HCT116 (cell line): ENCODE results near the gene PLP2. TPM values are rescaled to one million over a fixed set of nuclear protein-coding genes. Genes with fewer than 3 reads are reported as not detected.

Source experiments
- ATAC-seq: fragments of 200-7000 bp; cut with Tn5 transposase; 2 replicates; pipeline ENCODE4 v1.9.1; 2020; ENCODE audit warnings: mild to moderate bottlenecking, moderate library complexity
- BruUV-seq: library from RNA; stranded (reverse); fragments of 400-500 nt; replicated peaks from 2 replicates; lab custom pipeline; 2021; lab: Mats Ljungman, UMichigan
- CTCF ChIA-PET: fragments of 300-600 bp; sonication (Branson Sonifier 250); formaldehyde crosslinking; loops from one replicate; lab custom pipeline; 2021; ENCODE audit warnings: antibody characterized with exemption; lab: Charles Lee
- POLR2A ChIA-PET: fragments of 300-600, 350-600 bp; sonication (Branson Sonifier 250); formaldehyde crosslinking; loops from one replicate; lab custom pipeline; 2021; ENCODE audit warnings: antibody characterized with exemption; lab: Charles Lee
- RAD21 ChIA-PET, 2 experiments: fragments of 300-600 bp; sonication (Branson Sonifier 250); formaldehyde crosslinking; loops; one replicate each; lab custom pipeline; 2023; ENCODE audit warnings: low total read pairs in 2 of 2; ENCODE audit not compliant: uncharacterized antibody in 2 of 2, unreplicated experiment in 2 of 2, low non-redundant PET in 1 of 2; lab: Charles Lee
- DNase-seq: peaks from one replicate; pipeline ENCODE4 v3.0.0-alpha.2; 2010; ENCODE audit warnings: low read depth, low spot score
- H2AFZ ChIP-seq: fragments of 200-600 bp; shearing (Covaris generic), sonication (generic); 2 replicates; pipeline ENCODE4 v1.6.1; 2017; ENCODE audit warnings: low read depth, mixed run types, mixed read lengths, antibody characterized with exemption, low read length; ENCODE audit not compliant: poor library complexity, severe bottlenecking
- H3K27ac ChIP-seq: 2 replicates; pipeline ENCODE4 v1.5.1; 2012; ENCODE audit warnings: low read depth, low read length
- H3K27me3 ChIP-seq: fragments of 200-600 bp; sonication (generic); 2 replicates; pipeline ENCODE4 v1.6.1; 2016; ENCODE audit warnings: mixed run types, low read length, mixed read lengths; ENCODE audit not compliant: insufficient read depth
- H3K36me3 ChIP-seq, 2 experiments: fragments of 200-500 bp in 1 of 2; fragments of 200-600 bp in 1 of 2; sonication (Bioruptor generic) in 1 of 2; sonication (generic) in 1 of 2; 2 replicates each; pipeline versions ENCODE4 v1.5.1 to v1.6.1; 2014 to 2016; ENCODE audit warnings: low read length in 2 of 2, inconsistent platforms in 1 of 2, mixed read lengths in 1 of 2, mixed run types in 1 of 2; ENCODE audit not compliant: insufficient read depth in 2 of 2, control insufficient read depth in 1 of 2
- H3K4me1 ChIP-seq, 2 experiments: fragments of 200-600 bp in 1 of 2; sonication (generic) in 1 of 2; 2 replicates each; pipeline versions ENCODE4 v1.5.1 to v1.6.1; 2012 to 2017; ENCODE audit warnings: low read length in 2 of 2, inconsistent platforms in 1 of 2, mild to moderate bottlenecking in 1 of 2, mixed read lengths in 1 of 2, mixed run types in 1 of 2, moderate library complexity in 1 of 2; ENCODE audit not compliant: insufficient read depth in 2 of 2, control insufficient read depth in 1 of 2
- H3K4me2 ChIP-seq: fragments of 200-600 bp; sonication (generic); 2 replicates; pipeline ENCODE4 v1.6.1; 2017; ENCODE audit warnings: mixed run types, low read length, mixed read lengths
- H3K4me3 ChIP-seq, 2 experiments: fragments of 200-600 bp in 1 of 2; sonication (generic) in 1 of 2; replicated peaks in 1 of 2; 2 replicates each; pipeline ENCODE4 v1.5.1; 2011 to 2016; ENCODE audit warnings: low read length in 2 of 2, control low read depth in 1 of 2, low read depth in 1 of 2, mild to moderate bottlenecking in 1 of 2, mixed read lengths in 1 of 2, mixed run types in 1 of 2
- H3K79me2 ChIP-seq: fragments of 200-600 bp; sonication (generic); 2 replicates; pipeline ENCODE4 v1.6.1; 2017; ENCODE audit warnings: mild to moderate bottlenecking, mixed run types, low read length, moderate library complexity, mixed read lengths; ENCODE audit not compliant: insufficient read depth
- H3K9ac ChIP-seq: fragments of 200-600 bp; sonication (generic); 2 replicates; pipeline ENCODE4 v1.6.1; 2016; ENCODE audit warnings: low read length, mixed read lengths
- H3K9me2 ChIP-seq: fragments of 200-600 bp; sonication (generic), shearing (Covaris generic); 2 replicates; pipeline ENCODE4 v1.6.1; 2017; ENCODE audit warnings: mixed run types, mild to moderate bottlenecking, moderate library complexity; ENCODE audit not compliant: insufficient read depth
- H3K9me3 ChIP-seq, 2 experiments: fragments of 200-500 bp in 1 of 2; fragments of 200-600 bp in 1 of 2; sonication (Bioruptor generic) in 1 of 2; sonication (generic) in 1 of 2; 2 replicates each; pipeline ENCODE4 v1.6.1; 2014 to 2017; ENCODE audit warnings: low read length in 2 of 2, mixed read lengths in 2 of 2, inconsistent platforms in 1 of 2, low read depth in 1 of 2, mild to moderate bottlenecking in 1 of 2, mixed run types in 1 of 2, moderate library complexity in 1 of 2; ENCODE audit not compliant: control insufficient read depth in 1 of 2, insufficient read depth in 1 of 2
- H4K20me1 ChIP-seq: fragments of 200-600 bp; sonication (generic), shearing (Covaris generic); 2 replicates; pipeline ENCODE4 v1.6.1; 2017; ENCODE audit warnings: mixed run types, mild to moderate bottlenecking, moderate library complexity; ENCODE audit not compliant: insufficient read depth
- ELF1 ChIP-seq: IDR thresholded peaks from 2 replicates; pipeline ENCODE4 v1.6.1; 2012; ENCODE audit warnings: low read depth, borderline replicate concordance
- EZH2 ChIP-seq: fragments of 200-600 bp; sonication (generic); IDR thresholded peaks from 2 replicates; pipeline ENCODE4 v1.6.1; 2017; ENCODE audit warnings: antibody characterized with exemption, mixed run types
- FOSL1 ChIP-seq: IDR thresholded peaks from 2 replicates; pipeline ENCODE4 v1.6.1; 2012; ENCODE audit warnings: low read depth
- JUND ChIP-seq: IDR thresholded peaks from 2 replicates; pipeline ENCODE4 v1.6.1; 2012
- POLR2A ChIP-seq: IDR thresholded peaks from 2 replicates; pipeline ENCODE4 v1.7.0; 2011; ENCODE audit warnings: borderline replicate concordance; ENCODE audit not compliant: insufficient read depth, insufficient read length; ENCODE audit errors: extremely low read depth
- POLR2AphosphoS5 ChIP-seq: IDR thresholded peaks from 2 replicates; pipeline ENCODE4 v1.6.1; 2011; ENCODE audit warnings: mild to moderate bottlenecking, low read depth, low read length, moderate library complexity
- SRF ChIP-seq: IDR thresholded peaks from 2 replicates; pipeline ENCODE4 v1.6.1; 2012; ENCODE audit warnings: low read depth
- TCF7L2 ChIP-seq: IDR thresholded peaks from 2 replicates; pipeline ENCODE4 v1.7.0; 2011; ENCODE audit warnings: borderline replicate concordance, inconsistent platforms; ENCODE audit not compliant: insufficient read depth, insufficient read length; ENCODE audit errors: extremely low read depth
- YY1 ChIP-seq: IDR thresholded peaks from 2 replicates; pipeline ENCODE4 v1.6.1; 2011; ENCODE audit warnings: low read length, low read depth, moderate library complexity, mild to moderate bottlenecking; ENCODE audit not compliant: insufficient replicate concordance; ENCODE audit errors: extremely low read depth
- ZNF274 ChIP-seq: fragments of 200-500 bp; sonication (Bioruptor generic); IDR thresholded peaks from 2 replicates; pipeline ENCODE4 v1.6.1; 2014; ENCODE audit warnings: mild to moderate bottlenecking, low read depth, low read length, inconsistent platforms
- intact Hi-C: fragments of 100-400 bp; cut with micrococcal nuclease; formaldehyde crosslinking; loops from 2 replicates; pipeline ENCODE4 v1.10.0; 2022
- total RNA-seq: library from RNA; stranded (reverse); gene quantifications from one replicate; pipeline ENCODE4 v1.2.1, GENCODE V29; 2021; ENCODE audit not compliant: unreplicated experiment
- TF ChIP-seq, protein P1 (sequence below): IDR thresholded peaks from 2 replicates; pipeline ENCODE4 v1.6.1; 2012; ENCODE audit warnings: low read depth
- TF ChIP-seq, protein P2 (sequence below): IDR thresholded peaks from 2 replicates; pipeline ENCODE4 v1.6.1; 2012
- TF ChIP-seq, protein P3 (sequence below): IDR thresholded peaks from 2 replicates; pipeline ENCODE4 v1.6.1; 2012
- TF ChIP-seq, protein P4 (sequence below), 3 experiments: fragments of 200-600 bp in 1 of 3; sonication (generic) in 1 of 3; IDR thresholded peaks in 2 of 3; conservative IDR thresholded peaks in 1 of 3; 2 replicates each; pipeline ENCODE4 v1.5.1; 2012 to 2017; ENCODE audit warnings: low read depth in 2 of 3, low read length in 2 of 3, antibody characterized with exemption in 1 of 3, borderline replicate concordance in 1 of 3, control low read depth in 1 of 3, mild to moderate bottlenecking in 1 of 3, mixed read lengths in 1 of 3, mixed run types in 1 of 3, moderate library complexity in 1 of 3; ENCODE audit not compliant: insufficient read depth in 1 of 3
- TF ChIP-seq, protein P5 (sequence below): IDR thresholded peaks from 2 replicates; pipeline ENCODE4 v1.6.1; 2011; ENCODE audit warnings: mild to moderate bottlenecking, low read length, moderate library complexity; ENCODE audit not compliant: insufficient replicate concordance; ENCODE audit errors: extremely low read depth

Gene PLP2
- total RNA-seq, 1 experiment from 2014 or later, result 207 TPM

DNA sequence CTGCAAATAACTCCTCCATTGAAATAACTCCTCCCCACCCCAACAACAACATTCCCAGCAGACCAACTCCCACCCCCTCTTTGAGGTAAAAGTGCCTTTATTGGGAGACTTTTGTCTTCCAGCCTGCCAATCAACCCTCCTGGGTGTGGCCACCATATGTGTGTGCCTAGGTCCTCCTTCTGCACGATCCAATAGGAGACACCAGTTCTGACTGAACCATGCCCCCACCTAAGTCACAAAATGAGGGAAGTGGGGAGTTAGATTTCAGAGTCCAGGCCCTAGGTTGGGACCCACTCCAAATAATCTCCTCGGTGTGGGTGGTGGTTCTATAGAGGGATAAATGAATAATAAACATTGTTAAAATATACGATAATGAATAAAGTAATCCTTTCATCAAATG, 3.0 kb downstream of the PLP2 start:
- no peak overlapping the region for H3K27ac ChIP-seq
- DNase-seq, result no peak
- H3K36me3 ChIP-seq, result peaks cover 4% of the 10 kb centered on the region in 2 experiments; a peak in 3 of 4 replicates
- H3K27me3 ChIP-seq, result no peaks in the 10 kb centered on the region
- no peak overlapping the region for H3K4me3 ChIP-seq
- no peak overlapping the region for H3K9ac ChIP-seq
- BruUV-seq, result no TSS peak
- ChIA-PET CTCF (no interaction called here), RAD21 (interaction anchor here in 1 of 2 experiments (0.7 kb wide), 1 partner anchor 20 kb away, joined by 5 read pairs; no protein-coding TSS in a partner anchor), POLR2A (no interaction called here)
- no peaks in the 10 kb centered on the region for H3K9me2 ChIP-seq
- H2AFZ ChIP-seq, result no peak overlapping the region
- H4K20me1 ChIP-seq, result no peaks in the 10 kb centered on the region
- no peak overlapping the region for H3K4me2 ChIP-seq
- TF ChIP-seq ELF1 (no peak), ZNF274 (no peak), EZH2 (no peak), POLR2AphosphoS5 (no peak), SRF (no peak), POLR2A (no peak), TCF7L2 (no peak), JUND (no peak), YY1 (no peak), FOSL1 (no peak)
- TF ChIP-seq, protein P1, sequence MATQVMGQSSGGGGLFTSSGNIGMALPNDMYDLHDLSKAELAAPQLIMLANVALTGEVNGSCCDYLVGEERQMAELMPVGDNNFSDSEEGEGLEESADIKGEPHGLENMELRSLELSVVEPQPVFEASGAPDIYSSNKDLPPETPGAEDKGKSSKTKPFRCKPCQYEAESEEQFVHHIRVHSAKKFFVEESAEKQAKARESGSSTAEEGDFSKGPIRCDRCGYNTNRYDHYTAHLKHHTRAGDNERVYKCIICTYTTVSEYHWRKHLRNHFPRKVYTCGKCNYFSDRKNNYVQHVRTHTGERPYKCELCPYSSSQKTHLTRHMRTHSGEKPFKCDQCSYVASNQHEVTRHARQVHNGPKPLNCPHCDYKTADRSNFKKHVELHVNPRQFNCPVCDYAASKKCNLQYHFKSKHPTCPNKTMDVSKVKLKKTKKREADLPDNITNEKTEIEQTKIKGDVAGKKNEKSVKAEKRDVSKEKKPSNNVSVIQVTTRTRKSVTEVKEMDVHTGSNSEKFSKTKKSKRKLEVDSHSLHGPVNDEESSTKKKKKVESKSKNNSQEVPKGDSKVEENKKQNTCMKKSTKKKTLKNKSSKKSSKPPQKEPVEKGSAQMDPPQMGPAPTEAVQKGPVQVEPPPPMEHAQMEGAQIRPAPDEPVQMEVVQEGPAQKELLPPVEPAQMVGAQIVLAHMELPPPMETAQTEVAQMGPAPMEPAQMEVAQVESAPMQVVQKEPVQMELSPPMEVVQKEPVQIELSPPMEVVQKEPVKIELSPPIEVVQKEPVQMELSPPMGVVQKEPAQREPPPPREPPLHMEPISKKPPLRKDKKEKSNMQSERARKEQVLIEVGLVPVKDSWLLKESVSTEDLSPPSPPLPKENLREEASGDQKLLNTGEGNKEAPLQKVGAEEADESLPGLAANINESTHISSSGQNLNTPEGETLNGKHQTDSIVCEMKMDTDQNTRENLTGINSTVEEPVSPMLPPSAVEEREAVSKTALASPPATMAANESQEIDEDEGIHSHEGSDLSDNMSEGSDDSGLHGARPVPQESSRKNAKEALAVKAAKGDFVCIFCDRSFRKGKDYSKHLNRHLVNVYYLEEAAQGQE, result no peak
- TF ChIP-seq, protein P2, sequence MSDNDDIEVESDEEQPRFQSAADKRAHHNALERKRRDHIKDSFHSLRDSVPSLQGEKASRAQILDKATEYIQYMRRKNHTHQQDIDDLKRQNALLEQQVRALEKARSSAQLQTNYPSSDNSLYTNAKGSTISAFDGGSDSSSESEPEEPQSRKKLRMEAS, result no peak
- TF ChIP-seq, protein P3, sequence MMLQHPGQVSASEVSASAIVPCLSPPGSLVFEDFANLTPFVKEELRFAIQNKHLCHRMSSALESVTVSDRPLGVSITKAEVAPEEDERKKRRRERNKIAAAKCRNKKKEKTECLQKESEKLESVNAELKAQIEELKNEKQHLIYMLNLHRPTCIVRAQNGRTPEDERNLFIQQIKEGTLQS, result no peak
- TF ChIP-seq, protein P4, sequence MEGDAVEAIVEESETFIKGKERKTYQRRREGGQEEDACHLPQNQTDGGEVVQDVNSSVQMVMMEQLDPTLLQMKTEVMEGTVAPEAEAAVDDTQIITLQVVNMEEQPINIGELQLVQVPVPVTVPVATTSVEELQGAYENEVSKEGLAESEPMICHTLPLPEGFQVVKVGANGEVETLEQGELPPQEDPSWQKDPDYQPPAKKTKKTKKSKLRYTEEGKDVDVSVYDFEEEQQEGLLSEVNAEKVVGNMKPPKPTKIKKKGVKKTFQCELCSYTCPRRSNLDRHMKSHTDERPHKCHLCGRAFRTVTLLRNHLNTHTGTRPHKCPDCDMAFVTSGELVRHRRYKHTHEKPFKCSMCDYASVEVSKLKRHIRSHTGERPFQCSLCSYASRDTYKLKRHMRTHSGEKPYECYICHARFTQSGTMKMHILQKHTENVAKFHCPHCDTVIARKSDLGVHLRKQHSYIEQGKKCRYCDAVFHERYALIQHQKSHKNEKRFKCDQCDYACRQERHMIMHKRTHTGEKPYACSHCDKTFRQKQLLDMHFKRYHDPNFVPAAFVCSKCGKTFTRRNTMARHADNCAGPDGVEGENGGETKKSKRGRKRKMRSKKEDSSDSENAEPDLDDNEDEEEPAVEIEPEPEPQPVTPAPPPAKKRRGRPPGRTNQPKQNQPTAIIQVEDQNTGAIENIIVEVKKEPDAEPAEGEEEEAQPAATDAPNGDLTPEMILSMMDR (IDR thresholded peaks at IDR 0.05 in 2 of 3, conservative IDR thresholded peaks at IDR 0.05 in 1 of 3; ENCODE audit: borderline replicate concordance in 1 of 3, insufficient read depth in 1 of 3, low read depth in 2 of 3, low read length in 2 of 3), result no peak
- TF ChIP-seq, protein P5, sequence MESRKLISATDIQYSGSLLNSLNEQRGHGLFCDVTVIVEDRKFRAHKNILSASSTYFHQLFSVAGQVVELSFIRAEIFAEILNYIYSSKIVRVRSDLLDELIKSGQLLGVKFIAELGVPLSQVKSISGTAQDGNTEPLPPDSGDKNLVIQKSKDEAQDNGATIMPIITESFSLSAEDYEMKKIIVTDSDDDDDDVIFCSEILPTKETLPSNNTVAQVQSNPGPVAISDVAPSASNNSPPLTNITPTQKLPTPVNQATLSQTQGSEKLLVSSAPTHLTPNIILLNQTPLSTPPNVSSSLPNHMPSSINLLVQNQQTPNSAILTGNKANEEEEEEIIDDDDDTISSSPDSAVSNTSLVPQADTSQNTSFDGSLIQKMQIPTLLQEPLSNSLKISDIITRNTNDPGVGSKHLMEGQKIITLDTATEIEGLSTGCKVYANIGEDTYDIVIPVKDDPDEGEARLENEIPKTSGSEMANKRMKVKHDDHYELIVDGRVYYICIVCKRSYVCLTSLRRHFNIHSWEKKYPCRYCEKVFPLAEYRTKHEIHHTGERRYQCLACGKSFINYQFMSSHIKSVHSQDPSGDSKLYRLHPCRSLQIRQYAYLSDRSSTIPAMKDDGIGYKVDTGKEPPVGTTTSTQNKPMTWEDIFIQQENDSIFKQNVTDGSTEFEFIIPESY, result no peak
- no peaks in the 10 kb centered on the region for H3K9me3 ChIP-seq
- H3K79me2 ChIP-seq, result peaks cover 34% of the 10 kb centered on the region
- no peak for ATAC-seq
- peaks cover 9 to 43% of the 10 kb centered on the region in 2 experiments; a peak in 3 of 4 replicates for H3K4me1 ChIP-seq
- intact Hi-C loops, result no loop called here
